ENCODE measurements around the gene RTP3. TPM values are rescaled to one million over a fixed set of nuclear protein-coding genes. Genes with fewer than 3 reads are reported as not detected.

The RTP3 gene
- total RNA-seq, 1 donor from 2014 or later = not detected

GRCh38 chr3:46503200-46503874, 5.6 kb downstream of the RTP3 start:
- TF ChIP-seq CTCF (conservative IDR thresholded peaks at IDR 0.05) = no peak
- Mint-ChIP-seq H3K9me3 (no peaks in the 10 kb centered on the region), H3K4me1 (ENCODE audit: unreplicated experiment) (peaks cover 20% of the 10 kb centered on the region), H3K36me3 (no peaks in the 10 kb centered on the region), H3K4me3 (no peak overlapping the region), H3K27me3 (peaks cover 4% of the 10 kb centered on the region), H3K27ac (no peak overlapping the region)
- peak; percentile 48 for DNase-seq (ENCODE audit: extremely low spot score, unreplicated experiment)

GRCh38 chr3:46504789-46505188, 7.0 kb downstream of the RTP3 start:
- Mint-ChIP-seq H3K4me3 (no peak overlapping the region), H3K4me1 (ENCODE audit: unreplicated experiment) (peaks cover 20% of the 10 kb centered on the region), H3K36me3 (no peaks in the 10 kb centered on the region), H3K27me3 (peaks cover 4% of the 10 kb centered on the region), H3K9me3 (no peaks in the 10 kb centered on the region), H3K27ac (no peak overlapping the region)
- DNase-seq (ENCODE audit: extremely low spot score, unreplicated experiment) = no peak
- no peak for TF ChIP-seq CTCF (conservative IDR thresholded peaks at IDR 0.05)

GRCh38 chr3:46505953-46506352, 8.2 kb downstream of the RTP3 start:
- TF ChIP-seq CTCF (conservative IDR thresholded peaks at IDR 0.05) = no peak
- no peak for DNase-seq (ENCODE audit: extremely low spot score, unreplicated experiment)
- Mint-ChIP-seq H3K9me3 (no peaks in the 10 kb centered on the region), H3K27ac (no peak overlapping the region), H3K27me3 (peaks cover 4% of the 10 kb centered on the region), H3K36me3 (no peaks in the 10 kb centered on the region), H3K4me3 (no peak overlapping the region), H3K4me1 (ENCODE audit: unreplicated experiment) (peaks cover 20% of the 10 kb centered on the region)

GRCh38 chr3:46506526-46506925, 8.8 kb downstream of the RTP3 start:
- Mint-ChIP-seq H3K4me3 (no peak overlapping the region), H3K27me3 (peaks cover 4% of the 10 kb centered on the region), H3K9me3 (no peaks in the 10 kb centered on the region), H3K4me1 (ENCODE audit: unreplicated experiment) (peaks cover 18% of the 10 kb centered on the region), H3K36me3 (no peaks in the 10 kb centered on the region), H3K27ac (no peak overlapping the region)
- DNase-seq (ENCODE audit: extremely low spot score, unreplicated experiment) = no peak
- TF ChIP-seq CTCF (conservative IDR thresholded peaks at IDR 0.05) = no peak

- no peak for DNase-seq (ENCODE audit: extremely low spot score, unreplicated experiment)
- H3K36me3 Mint-ChIP-seq = no peaks in the 10 kb centered on the region
- H3K4me1 Mint-ChIP-seq (ENCODE audit: unreplicated experiment) = peaks cover 5% of the 10 kb centered on the region
- no peak overlapping the region for H3K27ac Mint-ChIP-seq
- no peak for TF ChIP-seq CTCF (conservative IDR thresholded peaks at IDR 0.05)
- no peaks in the 10 kb centered on the region for H3K9me3 Mint-ChIP-seq
- peaks cover 8% of the 10 kb centered on the region for H3K27me3 Mint-ChIP-seq
- H3K4me3 Mint-ChIP-seq = no peak overlapping the region
Observed at GRCh38 chr3:46508850-46509591, 11.2 kb downstream of the RTP3 start.
